GM19351 (cell line): ENCODE results near the gene COL6A3.

Source experiments
- ATAC-seq: cut with Tn5 transposase; IDR thresholded peaks from one replicate; pipeline ENCODE4 v1.9.1; 2021; ENCODE audit warnings: mild to moderate bottlenecking, moderate library complexity; ENCODE audit not compliant: unreplicated experiment

The COL6A3 gene, protein sequence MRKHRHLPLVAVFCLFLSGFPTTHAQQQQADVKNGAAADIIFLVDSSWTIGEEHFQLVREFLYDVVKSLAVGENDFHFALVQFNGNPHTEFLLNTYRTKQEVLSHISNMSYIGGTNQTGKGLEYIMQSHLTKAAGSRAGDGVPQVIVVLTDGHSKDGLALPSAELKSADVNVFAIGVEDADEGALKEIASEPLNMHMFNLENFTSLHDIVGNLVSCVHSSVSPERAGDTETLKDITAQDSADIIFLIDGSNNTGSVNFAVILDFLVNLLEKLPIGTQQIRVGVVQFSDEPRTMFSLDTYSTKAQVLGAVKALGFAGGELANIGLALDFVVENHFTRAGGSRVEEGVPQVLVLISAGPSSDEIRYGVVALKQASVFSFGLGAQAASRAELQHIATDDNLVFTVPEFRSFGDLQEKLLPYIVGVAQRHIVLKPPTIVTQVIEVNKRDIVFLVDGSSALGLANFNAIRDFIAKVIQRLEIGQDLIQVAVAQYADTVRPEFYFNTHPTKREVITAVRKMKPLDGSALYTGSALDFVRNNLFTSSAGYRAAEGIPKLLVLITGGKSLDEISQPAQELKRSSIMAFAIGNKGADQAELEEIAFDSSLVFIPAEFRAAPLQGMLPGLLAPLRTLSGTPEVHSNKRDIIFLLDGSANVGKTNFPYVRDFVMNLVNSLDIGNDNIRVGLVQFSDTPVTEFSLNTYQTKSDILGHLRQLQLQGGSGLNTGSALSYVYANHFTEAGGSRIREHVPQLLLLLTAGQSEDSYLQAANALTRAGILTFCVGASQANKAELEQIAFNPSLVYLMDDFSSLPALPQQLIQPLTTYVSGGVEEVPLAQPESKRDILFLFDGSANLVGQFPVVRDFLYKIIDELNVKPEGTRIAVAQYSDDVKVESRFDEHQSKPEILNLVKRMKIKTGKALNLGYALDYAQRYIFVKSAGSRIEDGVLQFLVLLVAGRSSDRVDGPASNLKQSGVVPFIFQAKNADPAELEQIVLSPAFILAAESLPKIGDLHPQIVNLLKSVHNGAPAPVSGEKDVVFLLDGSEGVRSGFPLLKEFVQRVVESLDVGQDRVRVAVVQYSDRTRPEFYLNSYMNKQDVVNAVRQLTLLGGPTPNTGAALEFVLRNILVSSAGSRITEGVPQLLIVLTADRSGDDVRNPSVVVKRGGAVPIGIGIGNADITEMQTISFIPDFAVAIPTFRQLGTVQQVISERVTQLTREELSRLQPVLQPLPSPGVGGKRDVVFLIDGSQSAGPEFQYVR (N-terminal part only)

GRCh38 chr2:237413777-237414661 is at the start of gene COL6A3:
COL6A3 (minus strand) TSS chr2:237414164; CDS start chr2:237396817, 17,347 bp downstream.
- no peak for ATAC-seq

DNA sequence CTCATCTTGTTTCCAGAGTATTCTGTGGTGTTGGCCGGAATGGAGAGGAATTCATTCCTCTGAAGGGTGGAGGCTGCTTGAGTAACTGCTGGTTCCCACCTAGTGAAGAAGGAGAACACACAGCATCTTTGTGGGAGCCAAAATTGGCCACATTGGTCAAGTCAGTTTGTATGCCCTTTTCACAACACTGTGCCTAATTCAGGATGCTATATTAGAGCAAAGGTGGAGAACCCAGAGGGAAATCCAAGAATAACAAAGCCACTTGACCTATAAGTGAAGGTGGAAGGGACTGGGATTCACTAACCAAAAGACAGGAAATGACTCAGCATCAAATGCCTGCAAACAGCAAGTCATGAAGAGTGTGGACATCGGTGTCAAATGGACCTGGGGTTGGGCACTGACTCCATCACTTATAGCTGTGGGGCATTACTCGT is 45.8 kb upstream of the COL6A3 start:
- ATAC-seq, result no peak

DNA sequence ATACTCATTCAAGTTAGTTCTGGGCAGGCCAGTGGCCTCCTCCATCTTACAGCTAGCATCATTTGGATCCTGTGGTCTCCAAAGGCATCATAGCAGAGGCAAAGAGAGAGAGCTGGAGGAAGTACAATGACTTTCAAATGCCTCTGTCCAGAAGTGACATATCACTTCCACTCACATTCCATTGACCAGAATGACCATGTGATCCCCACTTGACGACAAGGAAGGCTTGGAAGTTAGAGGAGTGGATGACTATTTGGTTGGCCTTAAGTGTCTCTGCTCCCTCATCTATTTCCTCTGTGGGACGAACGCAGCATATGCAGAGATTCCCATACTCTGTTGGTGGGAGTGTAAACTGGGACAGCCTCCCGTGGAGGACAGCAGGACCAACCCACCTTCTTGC is 45.3 kb upstream of the COL6A3 start:
- ATAC-seq, result no peak

- ATAC-seq, result no peak
These were observed 44.6 kb upstream of the COL6A3 start for GRCh38 chr2:237458519-237458918.

GRCh38 chr2:237457388-237457941 is 43.5 kb upstream of the COL6A3 start:
- no peak for ATAC-seq

GRCh38 chr2:237456200-237456843 is 42.4 kb upstream of the COL6A3 start:
- ATAC-seq, result no peak

DNA sequence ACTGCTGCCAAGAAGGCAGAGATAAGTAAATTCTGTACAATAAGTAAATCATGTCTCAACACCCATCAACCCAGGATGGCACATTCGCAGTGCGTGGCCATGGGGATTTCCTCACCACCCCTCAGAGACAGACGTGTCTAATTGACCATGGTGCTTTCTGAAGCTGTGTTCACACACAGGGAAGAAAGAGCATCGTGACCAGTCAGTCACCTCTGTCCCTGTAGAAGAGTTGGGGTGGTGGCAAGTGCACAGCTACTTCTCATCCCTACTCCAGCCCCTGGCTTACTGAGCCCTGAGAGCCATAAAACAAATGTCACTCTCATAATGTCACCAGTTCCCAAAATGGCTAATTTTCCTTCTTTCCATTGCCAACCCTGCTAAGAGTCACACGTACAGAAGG is 41.8 kb upstream of the COL6A3 start:
- ATAC-seq, result no peak

DNA sequence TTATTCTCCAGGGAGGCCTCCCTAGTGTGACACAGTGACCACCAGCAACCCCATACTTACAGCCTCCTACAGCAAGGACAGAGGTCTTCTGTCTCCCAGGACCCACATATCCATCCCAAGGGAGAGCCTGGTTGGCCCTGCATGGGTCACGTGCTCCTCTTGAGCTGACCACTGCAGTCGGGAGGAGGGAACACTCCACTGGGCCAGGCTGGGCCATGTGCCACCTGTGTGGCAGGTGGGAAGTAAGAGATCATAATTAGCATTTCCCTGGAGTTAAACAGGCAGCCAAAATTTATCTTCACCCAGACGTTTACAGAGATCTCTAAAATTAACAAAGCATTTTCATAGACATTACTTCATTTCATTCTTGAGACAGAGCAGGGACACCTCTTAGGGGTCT is 39.7 kb upstream of the COL6A3 start:
- ATAC-seq, result no peak

GRCh38 chr2:237452861-237453260 is 38.9 kb upstream of the COL6A3 start:
- ATAC-seq, result no peak

DNA sequence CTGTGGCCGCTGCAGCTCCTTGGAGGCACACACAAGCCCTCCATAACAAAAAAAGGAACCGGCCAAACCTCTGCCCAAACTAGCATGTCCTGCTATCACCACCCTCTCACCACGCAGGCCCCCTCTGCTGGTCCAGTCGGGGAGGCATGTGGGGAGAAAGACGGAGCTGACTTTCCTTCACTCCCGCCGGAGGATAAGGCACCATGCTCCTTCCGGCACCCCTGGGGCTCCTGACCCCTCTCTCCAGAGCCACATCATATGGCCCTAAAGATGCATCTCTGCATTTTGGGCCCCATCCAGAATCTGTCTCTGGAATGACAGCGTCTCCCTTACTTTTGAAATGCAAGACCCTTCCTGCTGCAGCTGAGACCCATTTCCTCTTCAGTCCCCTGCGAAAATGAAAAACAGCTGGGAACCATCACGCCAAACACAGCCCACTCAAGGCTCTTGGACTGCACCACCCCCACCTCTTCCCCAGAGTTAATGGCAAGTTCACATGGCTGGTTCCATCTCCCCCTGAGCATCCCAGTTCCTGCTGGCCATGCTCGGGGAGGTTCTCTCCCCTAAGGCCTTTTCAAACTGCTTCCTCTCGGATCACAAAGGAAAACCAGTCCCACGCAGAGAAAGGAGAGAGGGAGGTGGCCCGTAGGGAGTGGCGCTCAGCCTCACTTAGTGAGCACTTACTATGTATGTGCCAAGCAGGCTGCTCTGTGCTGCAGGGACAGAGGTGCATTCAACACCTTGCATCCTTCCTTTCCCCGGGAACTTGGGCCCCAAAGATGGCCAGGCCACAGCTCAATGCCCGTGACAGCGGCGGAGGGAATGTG is 37.9 kb upstream of the COL6A3 start:
- ATAC-seq, result no peak

DNA sequence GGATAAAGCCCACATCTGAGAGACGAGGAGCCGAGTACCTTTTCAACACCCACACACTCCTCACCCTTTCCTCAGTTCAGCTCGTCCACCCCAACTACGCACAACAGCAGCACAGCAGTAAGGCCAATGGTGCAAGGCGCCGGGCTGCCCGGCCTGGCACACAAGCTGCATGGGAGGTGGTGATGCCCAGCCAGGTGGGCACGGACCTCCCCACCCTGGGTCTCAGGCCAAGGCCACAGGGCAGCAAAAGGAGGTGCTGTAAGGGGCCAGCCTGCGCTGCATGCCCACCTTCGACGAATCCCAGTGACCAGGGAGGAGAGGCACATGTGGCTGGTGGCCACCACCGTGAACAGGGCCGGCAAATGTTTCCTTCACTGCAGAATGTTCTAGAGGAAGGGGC is 36.6 kb upstream of the COL6A3 start:
- no peak for ATAC-seq

- no peak for ATAC-seq
These were observed 36.1 kb upstream of the COL6A3 start for GRCh38 chr2:237450108-237450507.

GRCh38 chr2:237449193-237449881 is 35.4 kb upstream of the COL6A3 start:
- no peak for ATAC-seq

GRCh38 chr2:237448626-237449025 is 34.7 kb upstream of the COL6A3 start:
- ATAC-seq, result no peak

GRCh38 chr2:237448171-237448570 is 34.2 kb upstream of the COL6A3 start:
- ATAC-seq, result no peak

- no peak for ATAC-seq
These were observed 33.5 kb upstream of the COL6A3 start for GRCh38 chr2:237447496-237447895.

DNA sequence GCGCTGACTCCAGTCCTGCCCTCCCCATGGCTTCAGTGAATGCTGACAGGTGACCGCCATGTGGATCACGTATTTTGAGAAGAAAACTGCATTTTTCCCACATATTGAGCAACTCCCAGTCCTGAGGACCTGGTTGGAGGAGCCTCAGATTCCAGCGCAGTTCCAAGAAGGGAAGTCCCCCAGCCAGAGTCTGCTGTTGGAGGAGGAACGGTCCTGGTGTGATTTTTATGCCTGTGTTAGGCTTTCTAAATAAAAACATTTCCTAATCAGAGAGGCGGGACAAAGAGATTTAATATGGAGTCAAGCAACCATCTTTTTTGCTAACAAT is 32.3 kb upstream of the COL6A3 start:
- no peak for ATAC-seq
